H9 (cell line): ENCODE measurements around the gene MAJIN. TPM values are rescaled to one million over a fixed set of nuclear protein-coding genes. Genes with fewer than 3 reads are reported as not detected.

Experiments
- DNase-seq: peaks from one replicate; pipeline ENCODE4 v3.0.0-alpha.2; 2017
- H2AFZ ChIP-seq: one replicate; pipeline ENCODE4 v1.6.1; 2013; ENCODE audit warnings: mild to moderate bottlenecking, low read length, control low read depth, moderate library complexity
- H2AK5ac ChIP-seq: 2 replicates; pipeline ENCODE4 v1.6.1; 2013; ENCODE audit warnings: low read length, control low read depth, mixed read lengths; ENCODE audit not compliant: insufficient read length
- H2BK120ac ChIP-seq: one replicate; pipeline ENCODE4 v1.6.1; 2013; ENCODE audit warnings: low read depth, mild to moderate bottlenecking, low read length, control low read depth, inconsistent platforms; ENCODE audit not compliant: poor library complexity, severe bottlenecking
- H2BK12ac ChIP-seq: 2 replicates; pipeline ENCODE4 v1.6.1; 2013; ENCODE audit warnings: low read length, control low read depth, mixed read lengths, low read depth; ENCODE audit not compliant: insufficient read length
- H2BK15ac ChIP-seq: 2 replicates; pipeline ENCODE4 v1.6.1; 2013; ENCODE audit warnings: low read depth, low read length, control low read depth
- H2BK20ac ChIP-seq: one replicate; pipeline ENCODE4 v1.6.1; 2013; ENCODE audit warnings: low read depth, mild to moderate bottlenecking, low read length, control low read depth, inconsistent platforms; ENCODE audit not compliant: poor library complexity, severe bottlenecking
- H2BK5ac ChIP-seq: 2 replicates; pipeline ENCODE4 v1.6.1; 2013; ENCODE audit warnings: low read length, control low read depth, mixed read lengths; ENCODE audit not compliant: insufficient read length
- H3K14ac ChIP-seq: 2 replicates; pipeline ENCODE4 v1.6.1; 2013; ENCODE audit warnings: low read length, control low read depth; ENCODE audit not compliant: insufficient read depth
- H3K18ac ChIP-seq: 2 replicates; pipeline ENCODE4 v1.6.1; 2013; ENCODE audit warnings: low read depth, mild to moderate bottlenecking, mixed read lengths, low read length, control low read depth; ENCODE audit not compliant: insufficient read length
- H3K23ac ChIP-seq: 2 replicates; pipeline ENCODE4 v1.6.1; 2013; ENCODE audit warnings: low read length, control low read depth, mixed read lengths, low read depth; ENCODE audit not compliant: insufficient read length
- H3K23me2 ChIP-seq: 2 replicates; pipeline ENCODE4 v1.6.1; 2013; ENCODE audit warnings: low read depth, mild to moderate bottlenecking, mixed read lengths, low read length, control low read depth; ENCODE audit not compliant: insufficient read length, poor library complexity, severe bottlenecking
- H3K27ac ChIP-seq: 2 replicates; pipeline ENCODE4 v1.5.1; 2013; ENCODE audit warnings: low read length, control low read depth, mixed read lengths, low read depth; ENCODE audit not compliant: insufficient read length
- H3K27me3 ChIP-seq: 2 replicates; pipeline ENCODE4 v1.6.1; 2013; ENCODE audit warnings: low read length, control low read depth, inconsistent platforms; ENCODE audit not compliant: insufficient read depth
- H3K4ac ChIP-seq: 2 replicates; pipeline ENCODE4 v1.6.1; 2013; ENCODE audit warnings: low read depth, mild to moderate bottlenecking, control low read depth, inconsistent platforms, low read length, moderate library complexity
- H3K4me1 ChIP-seq: 2 replicates; pipeline ENCODE4 v1.6.1; 2013; ENCODE audit warnings: low read length, control low read depth, inconsistent platforms; ENCODE audit not compliant: insufficient read depth
- H3K4me2 ChIP-seq: 2 replicates; pipeline ENCODE4 v1.6.1; 2013; ENCODE audit warnings: low read length, control low read depth, mixed read lengths; ENCODE audit not compliant: insufficient read length, insufficient read depth
- H3K56ac ChIP-seq: 2 replicates; pipeline ENCODE4 v1.6.1; 2013; ENCODE audit warnings: low read depth, mild to moderate bottlenecking, mixed read lengths, low read length, control low read depth; ENCODE audit not compliant: insufficient read length
- H3K79me1 ChIP-seq: 2 replicates; pipeline ENCODE4 v1.6.1; 2013; ENCODE audit warnings: low read depth, mild to moderate bottlenecking, moderate library complexity, low read length, control low read depth, inconsistent platforms; ENCODE audit not compliant: insufficient read depth, poor library complexity, severe bottlenecking
- H3K79me2 ChIP-seq: 2 replicates; pipeline ENCODE4 v1.6.1; 2013; ENCODE audit warnings: low read length, control low read depth, inconsistent platforms; ENCODE audit not compliant: insufficient read depth
- H3K9ac ChIP-seq: 2 replicates; pipeline ENCODE4 v1.6.1; 2013; ENCODE audit warnings: low read length, control low read depth, mixed read lengths; ENCODE audit not compliant: insufficient read length; ENCODE audit errors: extremely low read depth
- H3K9me3 ChIP-seq: one replicate; pipeline ENCODE4 v1.6.1; 2013; ENCODE audit warnings: low read depth, low read length, inconsistent platforms; ENCODE audit not compliant: control insufficient read depth
- H3T11ph ChIP-seq: one replicate; pipeline ENCODE4 v1.6.1; 2013; ENCODE audit warnings: mild to moderate bottlenecking, low read length, control low read depth, inconsistent platforms
- H4K20me1 ChIP-seq: one replicate; pipeline ENCODE4 v1.6.1; 2013; ENCODE audit not compliant: control insufficient read depth, insufficient read length, insufficient read depth
- H4K5ac ChIP-seq: 2 replicates; pipeline ENCODE4 v1.6.1; 2013; ENCODE audit warnings: low read depth, mild to moderate bottlenecking, mixed read lengths, low read length, control low read depth; ENCODE audit not compliant: insufficient read length
- H4K8ac ChIP-seq: replicated peaks from 2 replicates; pipeline ENCODE4 v1.6.1; 2013; ENCODE audit warnings: low read length, control low read depth, mixed read lengths, low read depth; ENCODE audit not compliant: insufficient read length
- H4K91ac ChIP-seq: 2 replicates; pipeline ENCODE4 v1.6.1; 2013; ENCODE audit warnings: low read depth, mild to moderate bottlenecking, moderate library complexity, mixed read lengths, low read length, control low read depth; ENCODE audit not compliant: insufficient read length
- H3K27ac Mint-ChIP-seq, 3 experiments: 2 replicates in 2 of 3; 3 replicates in 1 of 3; pipeline ENCODE4 v1.8.0; 2020 to 2021; ENCODE audit warnings: mixed read lengths in 3 of 3, mild to moderate bottlenecking in 1 of 3, moderate library complexity in 1 of 3
- H3K27me3 Mint-ChIP-seq: 2 replicates; pipeline ENCODE4 v1.8.0; 2021; ENCODE audit warnings: low read depth, mild to moderate bottlenecking, moderate library complexity, mixed read lengths
- H3K36me3 Mint-ChIP-seq, 3 experiments: 2 replicates in 2 of 3; 3 replicates in 1 of 3; pipeline ENCODE4 v1.8.0; 2020 to 2021; ENCODE audit warnings: low read depth in 3 of 3, mixed read lengths in 3 of 3; ENCODE audit not compliant: insufficient read depth in 1 of 3
- H3K4me1 Mint-ChIP-seq, 2 experiments: 2 replicates each; pipeline ENCODE4 v1.8.0; 2020; ENCODE audit warnings: mixed read lengths in 2 of 2
- H3K4me3 Mint-ChIP-seq, 2 experiments: 2 replicates in 1 of 2; 3 replicates in 1 of 2; pipeline ENCODE4 v1.8.0; 2020 to 2021; ENCODE audit warnings: mild to moderate bottlenecking in 2 of 2, mixed read lengths in 2 of 2, moderate library complexity in 1 of 2
- H3K9me3 Mint-ChIP-seq, 2 experiments: 2 replicates in 1 of 2; 3 replicates in 1 of 2; pipeline ENCODE4 v1.8.0; 2020; ENCODE audit warnings: mild to moderate bottlenecking in 2 of 2, mixed read lengths in 2 of 2, moderate library complexity in 1 of 2
- WGBS: extraction: QIAGEN DNeasy Blood & Tissue Kit; methylation state at CpG from one replicate; pipeline ENCODE4 v1.1.7; 2013; ENCODE audit warnings: missing lambda C conversion rate, low lambda C conversion rate, mixed read lengths; ENCODE audit not compliant: insufficient read length; ENCODE audit errors: extremely low coverage; 5-methylcytosine and 5-hydroxymethylcytosine counted together
- total RNA-seq: library from RNA; stranded (reverse); gene quantifications from 2 replicates; pipeline ENCODE4 v1.2.1, GENCODE V29; 2021
- TF ChIP-seq, protein P1 (sequence below): fragments of 200-600 bp; sonication (generic); conservative IDR thresholded peaks from 3 replicates; pipeline ENCODE4 v1.8.0; 2021; ENCODE audit warnings: antibody characterized with exemption, mild to moderate bottlenecking

MAJIN gene
- total RNA-seq, 1 experiment from 2014 or later, result not detected

DNA sequence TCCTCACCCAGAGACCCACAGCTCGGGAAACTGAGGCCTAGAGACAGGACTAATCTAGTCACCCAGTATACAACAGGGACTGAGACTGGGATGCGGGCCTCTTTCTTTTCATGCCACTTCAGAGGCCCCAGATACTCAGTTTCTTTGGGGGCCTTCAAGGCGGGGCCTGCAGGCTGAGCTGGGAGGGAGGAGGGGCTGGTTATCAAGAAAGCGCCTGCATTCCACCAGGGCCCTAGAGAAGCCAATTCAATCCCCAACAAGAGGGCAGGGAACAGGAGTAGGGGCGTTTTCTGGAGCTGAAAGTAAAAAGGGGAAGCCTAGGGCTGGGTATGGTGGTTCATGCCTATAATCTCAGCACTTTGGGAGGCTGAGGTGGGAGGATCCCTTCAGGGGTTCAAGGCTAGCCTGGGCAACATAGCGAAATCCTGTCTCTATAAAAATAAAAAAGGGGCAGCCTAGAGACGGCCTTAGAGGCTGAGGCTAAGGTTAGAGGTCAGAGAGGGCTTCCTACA is 56.5 kb downstream of the MAJIN start:
- H2BK5ac ChIP-seq, result no peak overlapping the region
- H3K14ac ChIP-seq, result no peak overlapping the region
- H3K23ac ChIP-seq, result no peak overlapping the region
- no peaks in the 10 kb centered on the region for H4K20me1 ChIP-seq
- peak overlapping the region in 1 of 3 experiments; percentile 91; a peak in 1 of 7 replicates for H3K27ac Mint-ChIP-seq
- H3K79me2 ChIP-seq, result no peaks in the 10 kb centered on the region
- H3K9me3 Mint-ChIP-seq, result no peaks in the 10 kb centered on the region
- H3K4me2 ChIP-seq, result no peak overlapping the region
- H2BK15ac ChIP-seq, result no peak overlapping the region
- no peak overlapping the region for H3K4ac ChIP-seq
- no peak overlapping the region for H4K8ac ChIP-seq
- TF ChIP-seq, protein P1, sequence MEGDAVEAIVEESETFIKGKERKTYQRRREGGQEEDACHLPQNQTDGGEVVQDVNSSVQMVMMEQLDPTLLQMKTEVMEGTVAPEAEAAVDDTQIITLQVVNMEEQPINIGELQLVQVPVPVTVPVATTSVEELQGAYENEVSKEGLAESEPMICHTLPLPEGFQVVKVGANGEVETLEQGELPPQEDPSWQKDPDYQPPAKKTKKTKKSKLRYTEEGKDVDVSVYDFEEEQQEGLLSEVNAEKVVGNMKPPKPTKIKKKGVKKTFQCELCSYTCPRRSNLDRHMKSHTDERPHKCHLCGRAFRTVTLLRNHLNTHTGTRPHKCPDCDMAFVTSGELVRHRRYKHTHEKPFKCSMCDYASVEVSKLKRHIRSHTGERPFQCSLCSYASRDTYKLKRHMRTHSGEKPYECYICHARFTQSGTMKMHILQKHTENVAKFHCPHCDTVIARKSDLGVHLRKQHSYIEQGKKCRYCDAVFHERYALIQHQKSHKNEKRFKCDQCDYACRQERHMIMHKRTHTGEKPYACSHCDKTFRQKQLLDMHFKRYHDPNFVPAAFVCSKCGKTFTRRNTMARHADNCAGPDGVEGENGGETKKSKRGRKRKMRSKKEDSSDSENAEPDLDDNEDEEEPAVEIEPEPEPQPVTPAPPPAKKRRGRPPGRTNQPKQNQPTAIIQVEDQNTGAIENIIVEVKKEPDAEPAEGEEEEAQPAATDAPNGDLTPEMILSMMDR, result no peak
- no peak overlapping the region for H3K56ac ChIP-seq
- H3K27me3 ChIP-seq, result no peaks in the 10 kb centered on the region
- no peak overlapping the region for H2BK12ac ChIP-seq
- no peaks in the 10 kb centered on the region for H3K9me3 ChIP-seq
- H3K4me1 ChIP-seq, result no peaks in the 10 kb centered on the region
- H3K9ac ChIP-seq, result no peak overlapping the region
- H3K27me3 Mint-ChIP-seq, result no peaks in the 10 kb centered on the region
- no peak overlapping the region for H2BK20ac ChIP-seq
- peaks cover 10% of the 10 kb centered on the region for H3K23me2 ChIP-seq
- no peak overlapping the region for H4K5ac ChIP-seq
- DNase-seq, result no peak
- no peak overlapping the region for H3T11ph ChIP-seq
- no CpG with 5 or more reads among the region's 7 CpGs for WGBS
- peak overlapping the region; percentile 84 to 90 for H3K4me3 Mint-ChIP-seq
- H3K79me1 ChIP-seq, result no peaks in the 10 kb centered on the region
- H2BK120ac ChIP-seq, result no peak overlapping the region
- H2AK5ac ChIP-seq, result no peak overlapping the region
- H4K91ac ChIP-seq, result no peak overlapping the region
- peaks cover 18 to 22% of the 10 kb centered on the region in 2 experiments for H3K4me1 Mint-ChIP-seq
- no peak overlapping the region for H2AFZ ChIP-seq
- H3K36me3 Mint-ChIP-seq, result peaks cover 8 to 27% (median 17%) of the 10 kb centered on the region in 3 experiments; a peak in 6 of 7 replicates
- no peak overlapping the region for H3K18ac ChIP-seq
- no peak overlapping the region for H3K27ac ChIP-seq
